WTC11 (cell line): ENCODE data around the gene MAML2. TPM values are rescaled to one million over a fixed set of nuclear protein-coding genes. Genes with fewer than 3 reads are reported as not detected.

Source experiments
- ATAC-seq: fragments of 200-7000 bp; cut with Tn5 transposase; 2 replicates; pipeline ENCODE4 v1.10.0; 2021; ENCODE audit warnings: mild to moderate bottlenecking, moderate library complexity
- CTCF ChIA-PET: fragments of 300-600 bp; sonication (Branson Sonifier 250); formaldehyde crosslinking; loops from one replicate; lab custom pipeline; 2021; ENCODE audit warnings: antibody characterized with exemption; lab: Charles Lee
- POLR2A ChIA-PET: fragments of 350-600 bp; sonication (Branson Sonifier 250); formaldehyde crosslinking; loops from one replicate; lab custom pipeline; 2021; ENCODE audit warnings: antibody characterized with exemption; lab: Charles Lee
- DNase-seq: peaks from one replicate; pipeline ENCODE4 v3.0.0; 2021; ENCODE audit warnings: low spot score
- H3K27ac Mint-ChIP-seq: 2 replicates; pipeline ENCODE4 v1.8.0; 2021; ENCODE audit warnings: mixed read lengths
- H3K27me3 Mint-ChIP-seq: 2 replicates; pipeline ENCODE4 v1.8.0; 2021; ENCODE audit warnings: low read depth, mild to moderate bottlenecking, moderate library complexity, mixed read lengths
- H3K36me3 Mint-ChIP-seq: 2 replicates; pipeline ENCODE4 v1.8.0; 2021; ENCODE audit warnings: mixed read lengths
- H3K4me1 Mint-ChIP-seq: 2 replicates; pipeline ENCODE4 v1.8.0; 2022; ENCODE audit warnings: mixed read lengths
- H3K4me3 Mint-ChIP-seq: 2 replicates; pipeline ENCODE4 v1.8.0; 2021; ENCODE audit warnings: mild to moderate bottlenecking, moderate library complexity, mixed read lengths
- H3K9me3 Mint-ChIP-seq: 2 replicates; pipeline ENCODE4 v1.8.0; 2021; ENCODE audit warnings: mixed read lengths
- AFF4 ChIP-seq: sonication (generic); formaldehyde crosslinking; IDR thresholded peaks from 2 replicates; pipeline ENCODE4 v1.8.1; 2023; ENCODE audit warnings: mild to moderate bottlenecking, missing genetic modification reagents, borderline replicate concordance
- AR ChIP-seq: fragments of 250-450 bp; sonication (Bioruptor Pico); IDR thresholded peaks from 2 replicates; pipeline ENCODE4 v1.9.0; 2021; ENCODE audit warnings: mild to moderate bottlenecking
- ATF1 ChIP-seq: sonication (generic); formaldehyde crosslinking; IDR thresholded peaks from 2 replicates; pipeline ENCODE4 v1.8.1; 2023; ENCODE audit warnings: mild to moderate bottlenecking, moderate library complexity, missing genetic modification reagents
- ESRRA ChIP-seq: sonication (generic); formaldehyde crosslinking; IDR thresholded peaks from 2 replicates; pipeline ENCODE4 v1.8.1; 2022; ENCODE audit warnings: mild to moderate bottlenecking, missing genetic modification reagents, borderline replicate concordance
- ETV6 ChIP-seq: sonication (generic); formaldehyde crosslinking; IDR thresholded peaks from 2 replicates; pipeline ENCODE4 v1.8.1; 2022; ENCODE audit warnings: mild to moderate bottlenecking, missing genetic modification reagents
- GABPB1 ChIP-seq: sonication (generic); formaldehyde crosslinking; IDR thresholded peaks from 2 replicates; pipeline ENCODE4 v1.8.1; 2023; ENCODE audit warnings: mild to moderate bottlenecking, missing genetic modification reagents
- IRF2 ChIP-seq: sonication (generic); formaldehyde crosslinking; IDR thresholded peaks from 2 replicates; pipeline ENCODE4 v1.8.0; 2022; ENCODE audit warnings: low read depth, missing genetic modification reagents, borderline replicate concordance
- MAX ChIP-seq: sonication (generic); formaldehyde crosslinking; IDR thresholded peaks from 2 replicates; pipeline ENCODE4 v1.8.0; 2022; ENCODE audit warnings: mild to moderate bottlenecking, missing genetic modification reagents
- SMAD3 ChIP-seq: sonication (generic); formaldehyde crosslinking; IDR thresholded peaks from 2 replicates; pipeline ENCODE4 v1.8.0; 2022; ENCODE audit warnings: missing genetic modification reagents, mild to moderate bottlenecking, borderline replicate concordance
- SMAD4 ChIP-seq: sonication (generic); formaldehyde crosslinking; IDR thresholded peaks from 2 replicates; pipeline ENCODE4 v1.8.0; 2022; ENCODE audit warnings: mild to moderate bottlenecking, missing genetic modification reagents
- SOX15 ChIP-seq: fragments of 250-450 bp; sonication (Bioruptor Pico); IDR thresholded peaks from 2 replicates; pipeline ENCODE4 v1.9.0; 2021; ENCODE audit warnings: mild to moderate bottlenecking
- TCF7 ChIP-seq: sonication (generic); formaldehyde crosslinking; IDR thresholded peaks from 2 replicates; pipeline ENCODE4 v1.8.0; 2022; ENCODE audit warnings: mild to moderate bottlenecking, low read depth, missing genetic modification reagents, moderate library complexity
- TEAD1 ChIP-seq: sonication (generic); formaldehyde crosslinking; IDR thresholded peaks from 2 replicates; pipeline ENCODE4 v1.8.0; 2022; ENCODE audit warnings: mild to moderate bottlenecking, missing genetic modification reagents
- TP53 ChIP-seq: sonication (generic); formaldehyde crosslinking; IDR thresholded peaks from 2 replicates; pipeline ENCODE4 v1.8.1; 2023; ENCODE audit warnings: mild to moderate bottlenecking, missing genetic modification reagents
- ZMAT4 ChIP-seq: fragments of 250-450 bp; sonication (Bioruptor Pico); IDR thresholded peaks from 2 replicates; pipeline ENCODE4 v1.9.0; 2021; ENCODE audit warnings: mild to moderate bottlenecking
- ZNF121 ChIP-seq: sonication (generic); formaldehyde crosslinking; IDR thresholded peaks from 2 replicates; pipeline ENCODE4 v1.8.0; 2023; ENCODE audit warnings: missing genetic modification reagents
- ZNF263 ChIP-seq: sonication (generic); formaldehyde crosslinking; IDR thresholded peaks from 2 replicates; pipeline ENCODE4 v1.8.1; 2022; ENCODE audit warnings: low read depth, mild to moderate bottlenecking, moderate library complexity, missing genetic modification reagents
- ZNF512 ChIP-seq: sonication (generic); formaldehyde crosslinking; IDR thresholded peaks from 2 replicates; pipeline ENCODE4 v1.8.1; 2022; ENCODE audit warnings: missing genetic modification reagents, borderline replicate concordance
- total RNA-seq: library from RNA; stranded (reverse); gene quantifications from 3 replicates; pipeline ENCODE4 v1.2.3, GENCODE V29; 2021

MAML2 gene
- total RNA-seq, 1 experiment from 2014 or later = 8.1 TPM

GRCh38 chr11:96079691-96080090 lies 263.3 kb downstream of the MAML2 start:
- POLR2A ChIA-PET = interaction anchor here (0.7 kb wide), 1 partner anchor 11 kb away, joined by 5 read pairs; no protein-coding TSS in a partner anchor
- Mint-ChIP-seq H3K27ac (no peak overlapping the region), H3K36me3 (no peaks in the 10 kb centered on the region), H3K27me3 (no peaks in the 10 kb centered on the region), H3K9me3 (no peaks in the 10 kb centered on the region), H3K4me3 (no peak overlapping the region), H3K4me1 (peaks cover 31% of the 10 kb centered on the region)
- ATAC-seq = no peak
- TF ChIP-seq MAX = no peak
- CTCF ChIA-PET = interaction anchor here (1.3 kb wide), 1 partner anchor 263 kb away, joined by 3 read pairs; the partner anchor contains the start of gene MAML2
- DNase-seq = no peak

- POLR2A ChIA-PET = no interaction called here
- Mint-ChIP-seq H3K9me3 (no peaks in the 10 kb centered on the region), H3K36me3 (no peaks in the 10 kb centered on the region), H3K4me3 (no peak overlapping the region), H3K27me3 (no peaks in the 10 kb centered on the region), H3K27ac (no peak overlapping the region), H3K4me1 (peaks cover 30% of the 10 kb centered on the region)
- CTCF ChIA-PET = interaction anchor here (1.2 kb wide), 1 partner anchor 268 kb away, joined by 5 read pairs; the partner anchor contains the start of gene MAML2
- TF ChIP-seq GABPB1 (no peak), ZMAT4 (no peak), ATF1 (no peak), TP53 (CRISPR knock-in tag) (no peak), ZNF121 (no peak)
- ATAC-seq (no peak), DNase-seq (no peak)
Measured at GRCh38 chr11:96075532-96075959, 267.4 kb downstream of the MAML2 start.

- Mint-ChIP-seq H3K27me3 (no peaks in the 10 kb centered on the region), H3K27ac (no peak overlapping the region), H3K36me3 (no peaks in the 10 kb centered on the region), H3K4me3 (no peak overlapping the region), H3K9me3 (no peaks in the 10 kb centered on the region), H3K4me1 (peaks cover 24% of the 10 kb centered on the region)
- ATAC-seq = no peak
- CTCF ChIA-PET = interaction anchor here (1.2 kb wide), 1 partner anchor 268 kb away, joined by 5 read pairs; the partner anchor contains the start of gene MAML2
- DNase-seq = no peak
- POLR2A ChIA-PET = no interaction called here
- no peak for TF ChIP-seq ETV6
- TF ChIP-seq IRF2 = no peak
- TF ChIP-seq TEAD1 (CRISPR knock-in tag) = no peak
- no peak for TF ChIP-seq ZNF512
- TF ChIP-seq SMAD4 (CRISPR knock-in tag) = no peak
- no peak for TF ChIP-seq TCF7 (CRISPR knock-in tag)
Measured at GRCh38 chr11:96074551-96075310, 268.3 kb downstream of the MAML2 start.

GRCh38 chr11:96073536-96073935 lies 269.5 kb downstream of the MAML2 start:
- ChIA-PET CTCF (no interaction called here), POLR2A (no interaction called here)
- Mint-ChIP-seq H3K27me3 (no peaks in the 10 kb centered on the region), H3K4me1 (peaks cover 21% of the 10 kb centered on the region), H3K27ac (no peak overlapping the region), H3K4me3 (no peak overlapping the region), H3K9me3 (no peaks in the 10 kb centered on the region), H3K36me3 (no peaks in the 10 kb centered on the region)
- no peak for TF ChIP-seq SOX15 (CRISPR knock-in tag)
- TF ChIP-seq ESRRA (CRISPR knock-in tag) = no peak
- TF ChIP-seq ZNF263 (CRISPR knock-in tag) = no peak
- ATAC-seq (no peak), DNase-seq (no peak)

- POLR2A ChIA-PET = no interaction called here
- CTCF ChIA-PET = interaction anchor here (0.9 to 2.6 kb wide), 2 partner anchors 17 to 342 kb away, joined by 3 to 10 read pairs; no protein-coding TSS in a partner anchor
- Mint-ChIP-seq H3K36me3 (no peaks in the 10 kb centered on the region), H3K9me3 (no peaks in the 10 kb centered on the region), H3K27ac (no peak overlapping the region), H3K27me3 (no peaks in the 10 kb centered on the region), H3K4me3 (no peak overlapping the region), H3K4me1 (peaks cover 21% of the 10 kb centered on the region)
- ATAC-seq = no peak
- no peak for DNase-seq
- TF ChIP-seq ESRRA (CRISPR knock-in tag) (no peak), AFF4 (CRISPR knock-in tag) (no peak), SMAD3 (no peak), AR (no peak)
Measured at GRCh38 chr11:96072592-96072991, 270.4 kb downstream of the MAML2 start.
